Adrenal gland (tissue), 12 donors: ENCODE measurements around the gene DAAM2. TPM values are rescaled to one million over a fixed set of nuclear protein-coding genes. Genes with fewer than 3 reads are reported as not detected.

Source experiments
- DNase-seq, 7 donors: peaks; one replicate each; pipeline ENCODE4 v3.0.0-alpha.2; 2019 to 2020
- H3K27ac ChIP-seq, 5 donors: fragments of 200-600 bp; sonication (generic) in 4 of 5; 1 replicate in 3 of 5; 2 replicates in 2 of 5; pipeline versions ENCODE4 v1.5.1 to v1.8.0; 2016 to 2020; ENCODE audit warnings: mild to moderate bottlenecking in 1 of 5
- H3K27me3 ChIP-seq: fragments of 200-600 bp; 2 replicates; pipeline ENCODE4 v1.8.0; 2021
- H3K36me3 ChIP-seq, 2 donors: fragments of 200-600 bp; replicated peaks in 1 of 2; 1 replicate in 1 of 2; 2 replicates in 1 of 2; pipeline versions ENCODE4 v1.5.1 to v1.8.0; 2018 to 2022
- H3K4me1 ChIP-seq, 2 donors: fragments of 200-600 bp; replicated peaks in 1 of 2; 1 replicate in 1 of 2; 2 replicates in 1 of 2; pipeline versions ENCODE4 v1.5.1 to v1.8.0; 2018 to 2021
- H3K4me3 ChIP-seq, 4 donors: fragments of 200-600 bp; sonication (generic) in 3 of 4; one replicate each; pipeline ENCODE4 v1.5.1; 2016 to 2018
- H3K9me3 ChIP-seq, 3 donors: fragments of 200-600 bp; sonication (generic) in 1 of 3; replicated peaks in 1 of 3; 1 replicate in 2 of 3; 2 replicates in 1 of 3; pipeline versions ENCODE4 v1.5.1 to v1.8.0; 2016 to 2021
- CTCF ChIP-seq, 6 experiments: fragments of 450-650 bp in 4 of 6; fragments of 200-600 bp in 2 of 6; sonication (generic) in 1 of 6; IDR thresholded peaks; 1 replicate in 5 of 6; 2 replicates in 1 of 6; pipeline versions ENCODE4 v1.5.1 to v1.8.0; 2016 to 2021; ENCODE audit warnings: antibody characterized with exemption in 6 of 6, mild to moderate bottlenecking in 2 of 6, moderate library complexity in 1 of 6
- POLR2A ChIP-seq, 2 donors: fragments of 450-650 bp; IDR thresholded peaks; one replicate each; pipeline ENCODE4 v1.6.1; 2017; ENCODE audit warnings: antibody characterized with exemption in 2 of 2, mild to moderate bottlenecking in 2 of 2, moderate library complexity in 1 of 2
- WGBS, 4 donors: extraction: QIAGEN DNeasy Blood & Tissue Kit in 2 of 4; methylation state at CpG; one replicate each; pipeline versions ENCODE4 v1.1.5 to v1.1.7; 2013 to 2017; 5-methylcytosine and 5-hydroxymethylcytosine counted together
- intact Hi-C, 2 donors: fragments of 100-400 bp; cut with DNase I; formaldehyde crosslinking; loops; one replicate each; pipeline versions ENCODE4 v1.14.1 to v1.15.0; 2022 to 2023
- polyA plus RNA-seq, 3 donors: library from polyadenylated mRNA; stranded (reverse); fragments of 200-250 nt in 2 of 3; fragments of 350-450 nt in 1 of 3; fragmentation: Illumina TruSeq in 1 of 3; extraction: RNeasy Lipid Tissue Mini Kit (QIAGEN cat#74804) in 1 of 3; gene quantifications; one replicate each; pipeline ENCODE4 v1.2.3, GENCODE V29; 2013 to 2014
- total RNA-seq, 9 donors: library from RNA; depleted of rRNA in 4 of 9; stranded (reverse); fragments of >200 nt in 4 of 9; fragments of 120-200 nt in 1 of 9; fragmentation: NEBNext Ultra II Directional in 1 of 9; extraction: Animal tissue kit (Norgen Biotek cat#: 25700) in 1 of 9; gene quantifications; one replicate each; pipeline versions ENCODE4 v1.1.0 to v1.2.4, GENCODE V29; 2013 to 2023
- donor health status: healthy with polysubstance abuse.
- donor health status: Bipolar disorder and iron deficiency.
- donor health status: DM: yes; HTN: yes; CAD: no.
- donor health status: DM: no; HTN: no; CAD: no.
- donor health status: DM: no; HTN: no; CAD: no.
- donor health status: DM: yes; HTN: yes; CAD: no.

Gene DAAM2
- total and polyA plus RNA-seq, 12 donors = 28.1 to 72.1 (median 53.2) TPM

- Histone ChIP-seq H3K4me3 (no peak overlapping the region), H3K27ac (peak overlapping the region in 1 of 5 donors; percentile 77), H3K9me3 (no peaks in the 10 kb centered on the region), H3K4me1 (peaks cover 0 to 25% of the 10 kb centered on the region in 2 donors), H3K27me3 (no peaks in the 10 kb centered on the region), H3K36me3 (no peaks in the 10 kb centered on the region)
- 85 to 91% (median 87%) methylated on average over 2 of the region's 2 CpGs for WGBS, 4 donors
- intact Hi-C loops = no loop called here
- no peak for DNase-seq
- TF ChIP-seq CTCF (IDR thresholded peaks at IDR 0.05) (no peak), POLR2A (IDR thresholded peaks at IDR 0.05) (no peak)
Measured at GRCh38 chr6:39812496-39812852, 20.3 kb downstream of the DAAM2 start.

GRCh38 chr6:39812853-39813533 lies 20.8 kb downstream of the DAAM2 start:
- Histone ChIP-seq H3K4me1 (peaks cover 0 to 25% of the 10 kb centered on the region in 2 donors), H3K27ac (peak overlapping the region in 2 of 5 donors; percentile 15 to 77), H3K36me3 (no peaks in the 10 kb centered on the region), H3K27me3 (no peaks in the 10 kb centered on the region), H3K4me3 (no peak overlapping the region), H3K9me3 (no peaks in the 10 kb centered on the region)
- peak in 1 of 6 experiments; percentile 20 for TF ChIP-seq CTCF (IDR thresholded peaks at IDR 0.05)
- no peak for TF ChIP-seq POLR2A (IDR thresholded peaks at IDR 0.05)
- intact Hi-C loops = no loop called here
- 40 to 55% (median 42%) methylated on average over 9 of the region's 9 CpGs for WGBS, 4 donors
- DNase-seq = no peak

GRCh38 chr6:39814236-39814635 lies 22.1 kb downstream of the DAAM2 start:
- TF ChIP-seq CTCF (IDR thresholded peaks at IDR 0.05) (no peak), POLR2A (IDR thresholded peaks at IDR 0.05) (no peak)
- intact Hi-C loops = no loop called here
- Histone ChIP-seq H3K36me3 (no peaks in the 10 kb centered on the region), H3K9me3 (no peaks in the 10 kb centered on the region), H3K4me3 (no peak overlapping the region), H3K4me1 (peaks cover 0 to 24% of the 10 kb centered on the region in 2 donors), H3K27me3 (no peaks in the 10 kb centered on the region), H3K27ac (peak overlapping the region in 1 of 5 donors; percentile 36)
- 89 to 93% (median 90%) methylated on average over 4 of the region's 4 CpGs for WGBS, 4 donors
- DNase-seq = no peak

- Histone ChIP-seq H3K4me1 (peaks cover 0 to 24% of the 10 kb centered on the region in 2 donors), H3K27ac (peak overlapping the region in 1 of 5 donors; percentile 47), H3K9me3 (no peaks in the 10 kb centered on the region), H3K36me3 (no peaks in the 10 kb centered on the region), H3K4me3 (no peak overlapping the region), H3K27me3 (no peaks in the 10 kb centered on the region)
- intact Hi-C loops = no loop called here
- DNase-seq = no peak
- 80 to 93% (median 89%) methylated on average over 3 of the region's 3 CpGs for WGBS, 4 donors
- TF ChIP-seq CTCF (IDR thresholded peaks at IDR 0.05) (no peak), POLR2A (IDR thresholded peaks at IDR 0.05) (no peak)
Measured at GRCh38 chr6:39815356-39815755, 23.2 kb downstream of the DAAM2 start.
